Measurements from ENCODE around the gene PSD4. TPM values are rescaled to one million over a fixed set of nuclear protein-coding genes. Genes with fewer than 3 reads are reported as not detected.

Gene PSD4
- total RNA-seq, 1 donor from 2014 or later, result 27.1 TPM

GRCh38 chr2:113175736-113176695, 2.2 kb downstream of the PSD4 start:
- H3K9me3 Mint-ChIP-seq (ENCODE audit: low read depth), result no peaks in the 10 kb centered on the region
- H3K4me1 Mint-ChIP-seq (ENCODE audit: low read depth), result peaks cover 17% of the 10 kb centered on the region
- H3K27ac Mint-ChIP-seq, result no peak overlapping the region
- peaks cover 2% of the 10 kb centered on the region for H3K36me3 Mint-ChIP-seq (ENCODE audit: insufficient read depth)
- no peak for DNase-seq (ENCODE audit: low spot score, unreplicated experiment)
- TF ChIP-seq CTCF (IDR thresholded peaks at IDR 0.05; ENCODE audit: unreplicated experiment), result no peak
- H3K4me3 Mint-ChIP-seq (ENCODE audit: low read depth), result no peak overlapping the region
- H3K27me3 Mint-ChIP-seq, result no peaks in the 10 kb centered on the region

- Mint-ChIP-seq H3K36me3 (ENCODE audit: insufficient read depth) (no peaks in the 10 kb centered on the region), H3K4me1 (ENCODE audit: low read depth) (peaks cover 17% of the 10 kb centered on the region), H3K27ac (no peak overlapping the region)
Observed at GRCh38 chr2:113176696-113177355, 3.1 kb downstream of the PSD4 start.

GRCh38 chr2:113178069-113178746, 4.4 kb downstream of the PSD4 start:
- no peak for TF ChIP-seq CTCF (IDR thresholded peaks at IDR 0.05; ENCODE audit: unreplicated experiment)
- Mint-ChIP-seq H3K4me3 (ENCODE audit: low read depth) (no peak overlapping the region), H3K9me3 (ENCODE audit: low read depth) (no peaks in the 10 kb centered on the region), H3K4me1 (ENCODE audit: low read depth) (peaks cover 16% of the 10 kb centered on the region), H3K27me3 (no peaks in the 10 kb centered on the region), H3K27ac (no peak overlapping the region), H3K36me3 (ENCODE audit: insufficient read depth) (no peaks in the 10 kb centered on the region)
- DNase-seq (ENCODE audit: low spot score, unreplicated experiment), result no peak

More at GRCh38 chr2:113176696-113177355, 3.1 kb downstream of the PSD4 start:
- TF ChIP-seq CTCF (IDR thresholded peaks at IDR 0.05; ENCODE audit: unreplicated experiment), result no peak
- Mint-ChIP-seq H3K27me3 (no peaks in the 10 kb centered on the region), H3K4me3 (ENCODE audit: low read depth) (no peak overlapping the region), H3K9me3 (ENCODE audit: low read depth) (no peaks in the 10 kb centered on the region)
- no peak for DNase-seq (ENCODE audit: low spot score, unreplicated experiment)

- Mint-ChIP-seq H3K4me1 (ENCODE audit: low read depth) (peaks cover 15% of the 10 kb centered on the region), H3K4me3 (ENCODE audit: low read depth) (no peak overlapping the region), H3K36me3 (ENCODE audit: insufficient read depth) (no peaks in the 10 kb centered on the region), H3K9me3 (ENCODE audit: low read depth) (no peaks in the 10 kb centered on the region), H3K27ac (no peak overlapping the region), H3K27me3 (no peaks in the 10 kb centered on the region)
- DNase-seq (ENCODE audit: low spot score, unreplicated experiment), result no peak
- no peak for TF ChIP-seq CTCF (IDR thresholded peaks at IDR 0.05; ENCODE audit: unreplicated experiment)
Observed at GRCh38 chr2:113178891-113179290, 5.1 kb downstream of the PSD4 start.

GRCh38 chr2:113179446-113180045, 5.8 kb downstream of the PSD4 start:
- H3K9me3 Mint-ChIP-seq (ENCODE audit: low read depth), result no peaks in the 10 kb centered on the region
- H3K4me1 Mint-ChIP-seq (ENCODE audit: low read depth), result peaks cover 16% of the 10 kb centered on the region
- H3K27me3 Mint-ChIP-seq, result no peaks in the 10 kb centered on the region
- H3K36me3 Mint-ChIP-seq (ENCODE audit: insufficient read depth), result no peaks in the 10 kb centered on the region
- no peak for DNase-seq (ENCODE audit: low spot score, unreplicated experiment)
- no peak overlapping the region for H3K4me3 Mint-ChIP-seq (ENCODE audit: low read depth)
- TF ChIP-seq CTCF (IDR thresholded peaks at IDR 0.05; ENCODE audit: unreplicated experiment), result no peak
- no peak overlapping the region for H3K27ac Mint-ChIP-seq
